Activated CD8-positive, alpha-beta T cell treated with anti-CD3 and anti-CD28 coated beads, Interleukin-2, amount 10 ng/mL, durations not matched to agents 7 days and 5 days (primary cell): ENCODE measurements around the gene STAMBPL1. TPM values are rescaled to one million over a fixed set of nuclear protein-coding genes. Genes with fewer than 3 reads are reported as not detected.

Experiments used
- ATAC-seq: fragments of 150-1000 bp; cut with Tn5 transposase; one replicate; pipeline ENCODE4 v1.10.0; 2021; ENCODE audit warnings: moderate library complexity
- CTCF ChIA-PET: fragments of 350-600 bp; sonication (Branson Sonifier 250); formaldehyde crosslinking; loops from one replicate; lab custom pipeline; 2021; ENCODE audit warnings: antibody characterized with exemption; lab: Charles Lee
- POLR2A ChIA-PET: fragments of 350-600 bp; sonication (Branson Sonifier 250); formaldehyde crosslinking; loops from one replicate; lab custom pipeline; 2021; ENCODE audit warnings: antibody characterized with exemption; lab: Charles Lee
- DNase-seq: peaks from one replicate; pipeline ENCODE4 v3.0.0-alpha.2; 2020
- H3K27ac Mint-ChIP-seq: one replicate; pipeline ENCODE4 v1.8.0; 2021; ENCODE audit warnings: mild to moderate bottlenecking, mixed read lengths
- H3K27me3 Mint-ChIP-seq: one replicate; pipeline ENCODE4 v1.8.0; 2021; ENCODE audit warnings: low read depth, mixed read lengths
- H3K36me3 Mint-ChIP-seq: one replicate; pipeline ENCODE4 v1.8.0; 2021; ENCODE audit warnings: low read depth, mixed read lengths
- H3K4me1 Mint-ChIP-seq: one replicate; pipeline ENCODE4 v1.8.0; 2021; ENCODE audit warnings: low read depth, mixed read lengths
- H3K4me3 Mint-ChIP-seq: one replicate; pipeline ENCODE4 v1.8.0; 2021; ENCODE audit warnings: mild to moderate bottlenecking, mixed read lengths
- H3K9me3 Mint-ChIP-seq: one replicate; pipeline ENCODE4 v1.8.0; 2022; ENCODE audit warnings: mixed read lengths; ENCODE audit not compliant: insufficient read depth
- total RNA-seq, 2 experiments: library from RNA; stranded (reverse); gene quantifications; one replicate each; pipeline ENCODE4 v1.2.3, GENCODE V29; 2021

The STAMBPL1 gene
- total RNA-seq, 2 experiments from 2014 or later: 67.6 TPM

- no peak overlapping the region for H3K27ac Mint-ChIP-seq
- DNase-seq (no peak), ATAC-seq (no peak)
- ChIA-PET POLR2A (no interaction called here), CTCF (interaction anchor here (1.0 to 1.5 kb wide), 2 partner anchors 7 to 47 kb away, joined by 4 read pairs; no protein-coding TSS in a partner anchor)
- H3K9me3 Mint-ChIP-seq: no peaks in the 10 kb centered on the region
- no peaks in the 10 kb centered on the region for H3K36me3 Mint-ChIP-seq
- H3K4me1 Mint-ChIP-seq: peaks cover 6% of the 10 kb centered on the region
- no peak overlapping the region for H3K4me3 Mint-ChIP-seq
- no peaks in the 10 kb centered on the region for H3K27me3 Mint-ChIP-seq
Observed at GRCh38 chr10:88857831-88858230, 22.2 kb upstream of the STAMBPL1 start.

- Mint-ChIP-seq H3K27me3 (peaks cover 1% of the 10 kb centered on the region), H3K36me3 (no peaks in the 10 kb centered on the region), H3K4me1 (peaks cover 2% of the 10 kb centered on the region), H3K27ac (no peak overlapping the region), H3K9me3 (no peaks in the 10 kb centered on the region), H3K4me3 (no peak overlapping the region)
- ATAC-seq (no peak), DNase-seq (no peak)
- ChIA-PET CTCF (interaction anchor here (8.8 kb wide), 1 partner anchor 23 kb away, joined by 54 read pairs; no protein-coding TSS in a partner anchor), POLR2A (no interaction called here)
Observed at GRCh38 chr10:88858491-88858890, 21.6 kb upstream of the STAMBPL1 start.

GRCh38 chr10:88861036-88861435 is 19.0 kb upstream of the STAMBPL1 start:
- H3K4me1 Mint-ChIP-seq: no peaks in the 10 kb centered on the region
- H3K9me3 Mint-ChIP-seq: no peaks in the 10 kb centered on the region
- ATAC-seq (no peak), DNase-seq (no peak)
- ChIA-PET CTCF (interaction anchor here (1.4 to 8.8 kb wide), 2 partner anchors 25 to 29 kb away, joined by 3 to 54 read pairs; no protein-coding TSS in a partner anchor), POLR2A (no interaction called here)
- peaks cover 3% of the 10 kb centered on the region for H3K27me3 Mint-ChIP-seq
- no peak overlapping the region for H3K4me3 Mint-ChIP-seq
- H3K27ac Mint-ChIP-seq: no peak overlapping the region
- no peaks in the 10 kb centered on the region for H3K36me3 Mint-ChIP-seq

- CTCF ChIA-PET: interaction anchor here (0.7 to 8.8 kb wide), 6 partner anchors 8 to 299 kb away, joined by 3 to 54 read pairs (median 6); partner anchors contain the start of genes ANKRD22 and STAMBPL1
- peaks cover 2% of the 10 kb centered on the region for H3K4me1 Mint-ChIP-seq
Observed at GRCh38 chr10:88865281-88865876, 14.7 kb upstream of the STAMBPL1 start.

GRCh38 chr10:88866454-88866853 is 13.6 kb upstream of the STAMBPL1 start:
- Mint-ChIP-seq H3K4me3 (no peak overlapping the region), H3K4me1 (peaks cover 2% of the 10 kb centered on the region)
- CTCF ChIA-PET: interaction anchor here (8.8 kb wide), 1 partner anchor 31 kb away, joined by 54 read pairs; no protein-coding TSS in a partner anchor

More at GRCh38 chr10:88865281-88865876, 14.7 kb upstream of the STAMBPL1 start:
- no peaks in the 10 kb centered on the region for H3K36me3 Mint-ChIP-seq
- ATAC-seq: no peak
- no peak for DNase-seq
- H3K9me3 Mint-ChIP-seq: no peaks in the 10 kb centered on the region
- peaks cover 3% of the 10 kb centered on the region for H3K27me3 Mint-ChIP-seq
- H3K27ac Mint-ChIP-seq: no peak overlapping the region
- POLR2A ChIA-PET: no interaction called here
- no peak overlapping the region for H3K4me3 Mint-ChIP-seq

GRCh38 chr10:88870089-88870488 is 10.0 kb upstream of the STAMBPL1 start:
- H3K27ac Mint-ChIP-seq: no peak overlapping the region
- ATAC-seq: no peak

More at GRCh38 chr10:88866454-88866853, 13.6 kb upstream of the STAMBPL1 start:
- H3K27me3 Mint-ChIP-seq: peaks cover 3% of the 10 kb centered on the region
- POLR2A ChIA-PET: no interaction called here
- H3K27ac Mint-ChIP-seq: no peak overlapping the region
- H3K36me3 Mint-ChIP-seq: no peaks in the 10 kb centered on the region
- H3K9me3 Mint-ChIP-seq: no peaks in the 10 kb centered on the region
- ATAC-seq (no peak), DNase-seq (no peak)

GRCh38 chr10:88873757-88874156 is 6.3 kb upstream of the STAMBPL1 start:
- POLR2A ChIA-PET: no interaction called here
- DNase-seq (no peak), ATAC-seq (no peak)
- Mint-ChIP-seq H3K4me1 (peaks cover 24% of the 10 kb centered on the region), H3K27me3 (no peaks in the 10 kb centered on the region), H3K27ac (no peak overlapping the region), H3K4me3 (no peak overlapping the region), H3K36me3 (peaks cover 13% of the 10 kb centered on the region), H3K9me3 (peaks cover 6% of the 10 kb centered on the region)
- CTCF ChIA-PET: interaction anchor here (0.6 kb wide), 1 partner anchor 59 kb away, joined by 3 read pairs; no protein-coding TSS in a partner anchor

More at GRCh38 chr10:88870089-88870488, 10.0 kb upstream of the STAMBPL1 start:
- no peak overlapping the region for H3K4me3 Mint-ChIP-seq
- peaks cover 2% of the 10 kb centered on the region for H3K4me1 Mint-ChIP-seq
- DNase-seq: no peak
- POLR2A ChIA-PET: interaction anchor here (1.7 kb wide), 1 partner anchor 10 kb away, joined by 12 read pairs; the partner anchor contains the start of gene STAMBPL1
- no peaks in the 10 kb centered on the region for H3K36me3 Mint-ChIP-seq
- CTCF ChIA-PET: interaction anchor here (0.9 to 1.9 kb wide), 6 partner anchors 10 to 60 kb away, joined by 3 to 11 read pairs (median 6); partner anchors contain the start of gene STAMBPL1
- H3K27me3 Mint-ChIP-seq: no peaks in the 10 kb centered on the region
- no peaks in the 10 kb centered on the region for H3K9me3 Mint-ChIP-seq

- Mint-ChIP-seq H3K27ac (no peak overlapping the region), H3K4me1 (peaks cover 29% of the 10 kb centered on the region), H3K27me3 (no peaks in the 10 kb centered on the region), H3K4me3 (no peak overlapping the region), H3K9me3 (peaks cover 6% of the 10 kb centered on the region), H3K36me3 (peaks cover 13% of the 10 kb centered on the region)
- ChIA-PET POLR2A (no interaction called here), CTCF (no interaction called here)
- ATAC-seq: no peak
- no peak for DNase-seq
Observed at GRCh38 chr10:88874281-88874680, 5.8 kb upstream of the STAMBPL1 start.

- Mint-ChIP-seq H3K27ac (no peak overlapping the region), H3K36me3 (peaks cover 13% of the 10 kb centered on the region), H3K9me3 (peaks cover 6% of the 10 kb centered on the region), H3K4me1 (peaks cover 34% of the 10 kb centered on the region), H3K4me3 (no peak overlapping the region), H3K27me3 (no peaks in the 10 kb centered on the region)
- no peak for DNase-seq
- no peak for ATAC-seq
- ChIA-PET CTCF (no interaction called here), POLR2A (no interaction called here)
Observed at GRCh38 chr10:88875081-88875480, 5.0 kb upstream of the STAMBPL1 start.

- no peaks in the 10 kb centered on the region for H3K27me3 Mint-ChIP-seq
- CTCF ChIA-PET: interaction anchor here (0.6 to 1.8 kb wide), 3 partner anchors 24 to 57 kb away, joined by 3 read pairs; no protein-coding TSS in a partner anchor
- H3K4me1 Mint-ChIP-seq: peaks cover 39% of the 10 kb centered on the region
- H3K9me3 Mint-ChIP-seq: peaks cover 6% of the 10 kb centered on the region
- no peak overlapping the region for H3K27ac Mint-ChIP-seq
- peaks cover 27% of the 10 kb centered on the region for H3K36me3 Mint-ChIP-seq
- H3K4me3 Mint-ChIP-seq: no peak overlapping the region
- POLR2A ChIA-PET: no interaction called here
- DNase-seq (no peak), ATAC-seq (no peak)
Observed at GRCh38 chr10:88877298-88877697, 2.7 kb upstream of the STAMBPL1 start.

GRCh38 chr10:88880282-88881076 is 434 bp downstream of the STAMBPL1 start:
- H3K27me3 Mint-ChIP-seq: no peaks in the 10 kb centered on the region
- peak; percentile 81 for ATAC-seq
- peak; percentile 87 for DNase-seq
- peaks cover 6% of the 10 kb centered on the region for H3K9me3 Mint-ChIP-seq
- ChIA-PET POLR2A (interaction anchor here (0.6 to 2.7 kb wide), 20 partner anchors 8 to 534 kb away, joined by 3 to 24 read pairs (median 5); partner anchors contain the start of genes FAS and IFIT5), CTCF (interaction anchor here (0.8 to 5.3 kb wide), 20 partner anchors 10 to 315 kb away, joined by 3 to 57 read pairs (median 5); partner anchors contain the start of gene FAS)
- H3K4me3 Mint-ChIP-seq: peak overlapping the region; percentile 98
- H3K4me1 Mint-ChIP-seq: peaks cover 70% of the 10 kb centered on the region
- H3K36me3 Mint-ChIP-seq: peaks cover 54% of the 10 kb centered on the region
- H3K27ac Mint-ChIP-seq: peak overlapping the region; percentile 98
